NCI-H2227 (cell line): Measurements from ENCODE around the gene PPP2R5C.

ENCODE experiments used
- DNase-seq: peaks from one replicate; lab custom pipeline; 2025; ENCODE audit not compliant: unreplicated experiment; lab: John Stamatoyannopoulos, UW

The PPP2R5C gene

DNA sequence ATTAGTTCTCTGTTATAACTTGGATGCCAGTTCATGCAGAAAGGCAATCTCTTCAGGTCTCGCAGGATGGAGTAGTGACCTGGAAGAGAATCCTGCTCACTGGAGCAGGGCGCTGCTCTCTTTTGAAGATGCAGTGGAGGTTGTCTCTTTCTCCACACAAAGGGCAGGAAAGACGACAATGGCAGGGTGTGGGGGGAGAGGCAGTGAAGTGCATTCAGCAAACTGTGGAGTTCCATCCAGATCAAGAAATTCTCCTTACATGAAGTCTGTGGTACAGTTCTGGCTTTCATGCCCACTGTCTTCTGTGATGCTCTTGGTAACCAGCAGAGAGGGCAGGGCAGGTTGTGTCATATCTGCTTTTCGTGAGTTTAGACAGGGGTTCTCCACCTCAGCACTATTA, 6.6 kb upstream of the PPP2R5C start:
- no peak for DNase-seq

DNA sequence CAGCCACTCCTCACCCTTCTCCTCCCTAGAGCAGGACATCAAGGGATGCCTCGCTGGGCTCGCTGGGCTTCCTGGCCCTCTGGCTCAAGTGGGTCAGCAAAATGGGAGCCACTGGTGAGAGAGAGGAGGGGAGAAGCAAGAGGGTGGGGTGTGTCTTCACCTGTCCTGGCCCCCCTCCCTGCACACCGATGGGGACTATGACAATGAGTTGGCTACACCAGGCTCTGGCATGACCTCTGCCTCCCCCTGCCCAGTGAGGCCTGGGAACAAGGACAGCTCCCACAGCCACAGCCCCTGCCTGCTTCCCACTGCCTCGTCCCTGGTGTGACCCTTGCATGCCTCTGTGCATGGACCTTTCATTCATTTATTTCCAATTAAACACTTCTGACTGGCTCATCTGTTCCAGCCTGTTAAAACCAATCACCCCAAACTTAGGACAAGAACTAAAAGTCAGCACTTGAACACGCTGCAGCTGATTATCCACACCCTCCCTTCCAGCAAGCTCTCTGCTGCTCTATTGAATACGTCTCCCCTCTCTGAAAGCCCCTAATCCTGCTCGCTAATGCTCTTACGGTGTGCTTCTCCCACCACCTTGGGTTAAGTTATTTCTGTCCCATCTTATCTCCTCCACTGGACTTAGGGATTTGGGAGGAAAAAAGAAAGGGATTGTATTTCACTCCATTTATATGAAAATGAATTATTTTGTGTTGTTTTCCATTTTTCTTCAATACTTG, 5.8 kb upstream of the PPP2R5C start:
- no peak for DNase-seq

GRCh38 chr14:101757064-101757838, 4.3 kb upstream of the PPP2R5C start:
- no peak for DNase-seq

GRCh38 chr14:101757839-101758211, 3.7 kb upstream of the PPP2R5C start:
- no peak for DNase-seq

GRCh38 chr14:101758913-101759593, 2.5 kb upstream of the PPP2R5C start:
- no peak for DNase-seq

DNA sequence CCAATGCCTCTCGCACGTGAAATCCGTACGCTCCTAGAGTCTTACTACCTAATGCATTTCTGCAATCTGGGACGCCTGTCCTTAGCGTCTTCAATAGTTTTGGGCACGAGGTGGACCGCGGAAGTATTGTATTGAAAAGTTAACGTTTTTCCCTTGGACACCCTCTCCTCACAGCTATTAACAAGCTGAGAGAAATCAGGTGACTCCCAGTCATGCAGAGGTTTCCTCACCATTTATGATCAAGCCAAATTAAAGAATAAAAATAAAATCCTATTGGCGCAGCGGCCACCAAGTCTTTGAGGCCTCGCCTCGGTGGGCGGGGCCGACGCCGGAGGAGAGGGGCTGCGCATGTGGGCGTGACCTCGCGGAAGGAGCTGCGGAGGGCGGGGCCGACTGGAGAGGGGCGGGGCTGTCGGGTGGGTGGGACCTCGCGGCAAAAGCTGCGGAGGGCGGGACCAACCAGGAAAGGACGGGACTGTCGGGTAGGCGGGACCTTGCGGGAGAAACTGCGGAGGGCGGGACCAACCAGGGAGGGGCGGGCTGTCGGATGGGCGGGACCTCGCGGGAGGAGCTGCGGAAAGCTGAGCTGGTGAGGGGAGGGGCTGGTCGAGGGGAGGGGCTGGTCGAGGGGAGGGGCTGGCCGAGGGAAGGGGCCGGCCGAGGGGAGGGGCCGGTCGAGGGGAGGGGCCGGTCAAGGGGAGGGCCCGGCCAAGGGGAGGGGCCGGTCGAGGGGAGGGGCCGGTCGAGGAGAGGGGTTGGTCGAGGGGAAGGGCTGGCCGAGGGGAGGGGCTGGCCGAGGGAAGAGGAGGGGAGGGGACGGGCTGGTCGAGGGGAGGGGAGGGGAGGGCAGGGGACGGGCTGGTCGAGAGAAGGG, 1.1 kb upstream of the PPP2R5C start:
- DNase-seq = peak; percentile 96

DNA sequence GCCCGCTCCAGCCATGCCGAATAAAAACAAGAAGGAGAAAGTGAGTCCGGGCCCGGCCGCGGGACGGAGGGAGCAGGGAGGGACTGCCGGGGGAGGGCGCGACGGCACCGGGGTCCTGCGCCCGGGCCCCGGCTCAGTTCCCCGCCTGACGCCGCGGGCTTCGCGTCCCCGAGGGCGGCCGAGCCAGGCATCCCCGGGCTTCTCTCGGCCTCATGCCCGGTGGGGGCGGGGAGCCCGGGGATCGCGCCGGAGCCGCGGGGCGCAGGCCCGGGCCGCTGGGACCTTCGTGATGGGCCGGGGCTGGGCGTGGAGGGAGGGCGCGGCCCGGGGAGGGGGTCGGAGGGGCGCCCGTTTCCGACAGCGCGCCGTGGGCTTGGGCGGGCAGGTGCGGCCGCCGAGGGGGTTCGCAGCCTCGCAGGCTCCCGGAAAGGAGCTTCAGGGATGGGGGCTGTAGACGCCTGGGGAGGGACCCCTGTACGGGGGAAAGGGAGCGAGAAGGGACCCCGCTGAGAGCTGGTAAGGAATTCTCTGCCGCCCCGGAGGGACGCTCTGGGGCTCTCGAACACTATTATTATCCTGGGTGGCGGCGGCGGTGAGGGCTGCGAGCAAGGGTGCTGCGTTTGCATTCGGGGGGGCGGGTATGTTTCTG, 496 bp downstream of the PPP2R5C start:
- DNase-seq = peak; percentile 55

DNA sequence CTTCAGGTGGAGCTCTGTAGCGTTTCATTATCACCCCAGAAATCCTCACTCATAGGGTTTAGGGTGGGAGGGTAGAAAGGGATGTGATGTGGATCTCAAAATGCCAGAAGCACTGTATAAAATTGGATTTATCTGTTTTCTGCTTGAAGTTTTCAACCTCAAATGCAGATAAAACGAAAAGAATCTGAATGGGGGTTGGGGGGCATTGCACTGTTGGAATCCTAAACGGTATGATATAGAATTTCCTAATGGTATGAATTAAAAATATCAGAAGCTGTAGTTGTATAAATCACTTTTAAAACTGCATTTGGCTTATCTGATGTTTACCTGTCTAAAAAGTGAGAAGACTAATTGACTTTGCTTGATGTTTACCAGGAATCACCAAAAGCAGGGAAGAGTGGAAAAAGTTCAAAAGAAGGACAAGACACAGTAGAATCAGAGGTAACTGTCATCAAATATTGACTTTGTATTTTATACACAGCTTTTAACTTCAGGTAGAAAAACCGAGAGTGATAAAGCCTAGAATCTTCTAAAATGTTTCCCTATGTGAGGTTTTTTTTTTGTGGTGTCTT, 1.1 kb downstream of the PPP2R5C start:
- DNase-seq = no peak

- DNase-seq = no peak
These were observed 2.6 kb downstream of the PPP2R5C start for GRCh38 chr14:101763941-101764709.

- no peak for DNase-seq
These were observed 6.3 kb downstream of the PPP2R5C start for GRCh38 chr14:101767618-101768362.

- no peak for DNase-seq
These were observed 8.7 kb downstream of the PPP2R5C start for GRCh38 chr14:101770183-101770582.

GRCh38 chr14:101772770-101773169, 11.3 kb downstream of the PPP2R5C start:
- DNase-seq = no peak

- no peak for DNase-seq
These were observed 11.9 kb downstream of the PPP2R5C start for GRCh38 chr14:101773378-101773777.

- DNase-seq = no peak
These were observed 12.7 kb downstream of the PPP2R5C start for GRCh38 chr14:101774006-101774795.

DNA sequence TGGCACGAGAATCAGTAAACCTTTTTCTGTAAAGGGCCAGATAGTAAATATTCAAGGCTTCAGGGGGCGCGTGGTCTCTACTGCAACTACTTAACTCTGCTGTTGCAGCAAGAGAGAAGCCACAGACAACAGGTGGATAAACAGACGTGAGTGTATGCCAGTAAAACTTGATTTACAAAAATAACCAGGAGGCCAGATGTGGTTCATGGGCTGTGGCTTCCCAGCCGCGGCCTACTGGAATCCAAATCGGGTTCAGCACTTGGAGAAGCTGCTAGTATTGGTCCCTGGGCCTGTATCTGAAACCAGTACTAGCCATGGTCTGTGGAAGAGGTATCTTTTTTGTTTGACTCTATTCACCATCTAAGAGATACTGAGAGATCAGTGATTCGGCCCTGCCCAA, 13.3 kb downstream of the PPP2R5C start:
- no peak for DNase-seq

- DNase-seq = no peak
These were observed 14.3 kb downstream of the PPP2R5C start for GRCh38 chr14:101775826-101776225.

DNA sequence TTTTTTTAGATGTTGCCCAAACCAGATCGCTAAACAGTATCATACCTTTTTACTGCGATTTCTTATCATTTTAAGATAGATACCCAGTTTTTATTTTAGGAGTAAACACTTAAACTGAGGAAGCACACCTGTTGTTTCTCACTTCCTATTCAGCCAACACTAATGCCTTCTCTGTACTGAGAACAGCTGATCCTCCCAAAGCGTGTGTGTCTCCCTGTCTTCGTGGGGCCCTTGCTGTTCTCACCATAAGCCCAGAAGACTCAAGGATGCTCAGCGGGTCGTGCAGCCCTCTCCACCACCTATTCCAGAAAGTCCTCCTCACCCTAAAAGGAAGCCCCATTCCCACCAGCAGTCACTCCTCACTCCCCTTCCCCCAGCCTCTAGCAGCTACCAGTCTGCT, 14.8 kb downstream of the PPP2R5C start:
- no peak for DNase-seq

DNA sequence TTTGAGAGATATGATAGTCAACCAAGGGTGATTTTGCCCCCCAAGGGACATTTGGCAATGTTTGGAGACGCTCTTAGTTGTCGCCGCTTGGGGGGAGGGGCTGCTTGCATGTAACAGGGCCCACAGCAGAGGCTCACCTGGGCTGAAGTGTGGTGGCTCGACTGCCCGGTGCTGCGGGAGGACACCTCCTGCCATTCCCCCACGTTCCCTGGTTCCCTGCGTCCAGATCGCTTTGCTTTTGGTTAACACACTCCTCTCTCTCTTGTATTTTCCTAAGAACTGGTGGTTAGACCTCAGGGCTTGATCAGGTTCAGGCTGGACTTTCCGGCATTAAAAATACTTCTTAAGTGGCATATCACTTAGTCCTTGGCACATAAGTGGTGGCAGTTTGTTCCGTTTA, 18.9 kb downstream of the PPP2R5C start:
- no peak for DNase-seq
